Measurements from ENCODE around the gene PBX3.

Gene PBX3

DNA sequence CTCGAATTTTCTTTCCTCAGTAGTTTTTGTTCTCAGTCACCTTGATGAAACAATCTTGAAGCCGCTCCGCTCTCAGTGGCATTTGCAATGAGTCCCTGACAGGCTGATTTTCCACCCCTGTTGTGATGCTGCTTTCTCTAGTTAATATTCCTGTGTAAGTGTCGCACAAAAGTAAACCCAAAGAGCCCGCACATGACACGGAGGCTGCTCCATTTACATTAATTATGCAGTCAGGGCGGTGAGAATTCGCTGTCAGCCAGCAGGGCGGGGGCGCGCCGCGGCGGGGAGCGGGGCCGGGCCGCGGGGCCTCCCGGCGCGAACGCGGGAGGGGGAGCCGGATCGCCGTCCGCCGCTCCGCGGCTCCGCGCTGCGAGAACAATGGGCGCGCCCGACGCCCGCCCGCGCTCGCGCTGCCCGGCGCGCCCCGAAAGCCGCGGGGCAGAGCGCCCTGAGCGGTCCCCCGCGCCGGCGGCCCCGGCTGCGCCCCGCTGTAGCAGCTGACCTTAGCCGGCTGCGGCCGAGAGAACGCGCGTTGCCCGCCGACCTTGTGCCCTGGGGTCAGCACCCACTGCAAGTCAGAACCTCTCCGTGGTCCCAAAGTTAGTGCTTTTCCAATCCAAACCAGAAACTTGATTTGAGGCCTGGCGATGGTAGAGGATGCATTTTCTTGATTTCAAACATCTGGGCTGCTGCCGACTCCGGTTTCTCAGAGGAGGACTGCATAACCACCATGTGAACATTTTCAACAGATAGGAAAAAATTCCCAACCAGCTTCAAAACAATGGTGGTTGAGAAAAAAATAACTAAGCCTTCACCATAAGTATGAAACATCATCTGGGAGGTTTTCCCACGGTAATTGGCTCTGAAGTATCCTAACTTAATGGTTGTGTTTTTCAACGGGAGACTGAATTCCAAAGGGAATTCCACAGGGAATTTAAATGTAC lies 142.6 kb downstream of the PBX3 start:
- H3K4me3 ChIP-seq, result peak overlapping the region; percentile 45 to 48

DNA sequence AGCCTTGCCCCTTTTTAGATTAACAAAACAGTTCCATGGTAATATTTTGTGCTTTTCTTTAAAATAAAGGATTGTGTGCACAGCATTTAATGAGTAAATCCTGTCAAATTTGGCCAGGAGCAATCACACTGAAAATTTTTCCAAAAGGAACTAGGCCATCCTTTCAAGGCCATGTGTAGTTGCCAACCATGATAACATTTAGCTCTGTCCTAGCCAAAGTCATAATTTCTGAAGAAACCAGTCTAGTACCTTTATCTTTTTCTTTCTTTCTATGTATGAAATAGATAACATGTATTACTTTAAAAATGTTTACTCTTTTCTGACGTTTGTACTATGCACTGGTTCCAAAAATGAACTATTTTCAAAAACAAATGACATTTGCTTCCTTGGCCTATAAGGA lies 143.7 kb downstream of the PBX3 start:
- Histone ChIP-seq H3K4me1 (peaks cover 0 to 13% (median 0%) of the 10 kb centered on the region in 4 donors), H3K9me3 (no peaks in the 10 kb centered on the region), H3K27ac (no peak overlapping the region), H3K36me3 (no peaks in the 10 kb centered on the region), H3K4me3 (no peak overlapping the region), H3K27me3 (no peaks in the 10 kb centered on the region)
- no peak for DNase-seq
- TF ChIP-seq, protein P1, sequence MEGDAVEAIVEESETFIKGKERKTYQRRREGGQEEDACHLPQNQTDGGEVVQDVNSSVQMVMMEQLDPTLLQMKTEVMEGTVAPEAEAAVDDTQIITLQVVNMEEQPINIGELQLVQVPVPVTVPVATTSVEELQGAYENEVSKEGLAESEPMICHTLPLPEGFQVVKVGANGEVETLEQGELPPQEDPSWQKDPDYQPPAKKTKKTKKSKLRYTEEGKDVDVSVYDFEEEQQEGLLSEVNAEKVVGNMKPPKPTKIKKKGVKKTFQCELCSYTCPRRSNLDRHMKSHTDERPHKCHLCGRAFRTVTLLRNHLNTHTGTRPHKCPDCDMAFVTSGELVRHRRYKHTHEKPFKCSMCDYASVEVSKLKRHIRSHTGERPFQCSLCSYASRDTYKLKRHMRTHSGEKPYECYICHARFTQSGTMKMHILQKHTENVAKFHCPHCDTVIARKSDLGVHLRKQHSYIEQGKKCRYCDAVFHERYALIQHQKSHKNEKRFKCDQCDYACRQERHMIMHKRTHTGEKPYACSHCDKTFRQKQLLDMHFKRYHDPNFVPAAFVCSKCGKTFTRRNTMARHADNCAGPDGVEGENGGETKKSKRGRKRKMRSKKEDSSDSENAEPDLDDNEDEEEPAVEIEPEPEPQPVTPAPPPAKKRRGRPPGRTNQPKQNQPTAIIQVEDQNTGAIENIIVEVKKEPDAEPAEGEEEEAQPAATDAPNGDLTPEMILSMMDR (IDR thresholded peaks at IDR 0.05), result no peak
- intact Hi-C loops (cut with DNase I; ENCODE audit: low total_unique reads), result no loop called here

More for the DNA sequence above, 142.6 kb downstream of the PBX3 start:
- H3K27ac ChIP-seq, result no peak overlapping the region
- intact Hi-C loops (cut with DNase I; ENCODE audit: low total_unique reads), result no loop called here
- no peaks in the 10 kb centered on the region for H3K36me3 ChIP-seq
- H3K4me1 ChIP-seq, result peaks cover 0 to 13% (median 0%) of the 10 kb centered on the region in 4 donors
- no peaks in the 10 kb centered on the region for H3K9me3 ChIP-seq
- DNase-seq, result peak in 1 of 2 donors; percentile 23
- TF ChIP-seq, protein P1 (IDR thresholded peaks at IDR 0.05), result no peak
- H3K27me3 ChIP-seq, result no peaks in the 10 kb centered on the region

DNA sequence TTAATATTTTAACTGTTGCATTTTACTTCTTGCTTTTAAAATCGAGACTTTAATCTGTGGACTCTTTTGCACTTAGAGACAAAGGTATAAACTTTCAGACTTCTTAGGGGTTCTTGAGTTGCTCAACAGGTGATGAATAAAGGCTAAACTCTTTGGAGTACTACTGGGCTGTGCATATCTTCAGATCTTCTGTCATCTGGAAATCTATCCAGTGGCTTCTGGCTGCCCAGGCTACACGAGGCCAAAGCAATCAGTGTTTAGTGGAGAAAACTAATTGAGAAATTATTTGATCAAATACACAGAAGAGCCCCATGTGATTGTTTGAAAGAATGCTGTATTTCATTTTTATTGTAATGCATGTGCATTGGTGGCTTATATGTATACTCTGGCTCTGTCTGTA lies 146.1 kb downstream of the PBX3 start:
- intact Hi-C loops (cut with DNase I; ENCODE audit: low total_unique reads), result no loop called here
- H3K4me1 ChIP-seq, result peaks cover 0 to 13% (median 0%) of the 10 kb centered on the region in 4 donors
- TF ChIP-seq, protein P1 (IDR thresholded peaks at IDR 0.05), result no peak

DNA sequence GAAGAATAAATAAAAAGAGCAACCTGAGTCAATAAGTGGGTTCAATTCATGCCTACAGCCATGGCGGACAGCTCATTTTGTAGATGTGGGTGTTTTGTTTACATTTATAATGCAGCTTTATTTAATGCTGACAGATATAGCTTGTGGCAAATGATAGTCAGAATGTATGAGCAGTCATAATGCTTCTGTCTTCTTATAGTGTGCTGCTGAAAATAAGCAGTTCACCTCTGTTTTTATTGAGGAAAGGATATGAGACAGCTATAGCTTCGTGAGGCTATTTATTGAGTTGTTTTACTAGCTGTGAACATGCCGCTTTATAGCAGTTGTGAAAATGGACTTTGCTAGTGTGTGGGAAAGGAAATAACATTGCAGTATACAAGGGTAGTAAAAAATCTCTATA lies 147.4 kb downstream of the PBX3 start:
- H3K27me3 ChIP-seq, result no peaks in the 10 kb centered on the region
- TF ChIP-seq, protein P1 (IDR thresholded peaks at IDR 0.05), result no peak
- no peaks in the 10 kb centered on the region for H3K36me3 ChIP-seq
- no peak overlapping the region for H3K27ac ChIP-seq
- peaks cover 0 to 9% (median 0%) of the 10 kb centered on the region in 4 donors for H3K4me1 ChIP-seq
- DNase-seq, result no peak
- H3K4me3 ChIP-seq, result no peak overlapping the region
- intact Hi-C loops (cut with DNase I; ENCODE audit: low total_unique reads), result no loop called here
- no peaks in the 10 kb centered on the region for H3K9me3 ChIP-seq

More for the DNA sequence above, 146.1 kb downstream of the PBX3 start:
- no peak for DNase-seq
- no peaks in the 10 kb centered on the region for H3K36me3 ChIP-seq
- H3K9me3 ChIP-seq, result no peaks in the 10 kb centered on the region
- H3K27ac ChIP-seq, result no peak overlapping the region
- H3K4me3 ChIP-seq, result no peak overlapping the region
- H3K27me3 ChIP-seq, result no peaks in the 10 kb centered on the region

DNA sequence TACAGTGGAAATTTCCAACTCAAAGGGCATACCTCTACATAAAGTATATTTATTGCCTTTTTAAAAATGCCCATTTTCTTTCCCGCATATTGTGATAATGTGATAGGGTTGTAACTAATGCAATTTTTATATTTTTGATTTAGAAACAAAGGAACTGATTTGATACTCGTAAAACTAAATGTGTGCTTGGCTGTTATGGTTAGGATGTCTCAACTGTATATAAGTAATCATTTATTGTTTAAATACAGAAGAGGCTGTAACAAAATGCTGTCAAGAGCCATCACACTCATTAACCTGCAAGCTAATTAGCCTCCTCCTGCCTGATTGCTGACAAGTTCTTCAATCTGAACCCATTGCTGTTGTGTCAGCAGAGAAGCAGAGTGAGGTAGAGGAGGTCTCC lies 149.2 kb downstream of the PBX3 start:
- TF ChIP-seq, protein P1 (IDR thresholded peaks at IDR 0.05), result no peak
- intact Hi-C loops (cut with DNase I; ENCODE audit: low total_unique reads), result no loop called here
- H3K27me3 ChIP-seq, result no peaks in the 10 kb centered on the region
- no peak overlapping the region for H3K27ac ChIP-seq
- H3K4me1 ChIP-seq, result no peaks in the 10 kb centered on the region
- DNase-seq, result no peak
- H3K36me3 ChIP-seq, result no peaks in the 10 kb centered on the region
- H3K4me3 ChIP-seq, result no peak overlapping the region
- no peaks in the 10 kb centered on the region for H3K9me3 ChIP-seq
